AG04449 (cell line): ENCODE measurements around the gene MYORG.

Source experiments
- CTCF ChIA-PET: fragments of 350-600 bp; formaldehyde crosslinking; extraction: SDS; loops from one replicate; lab custom pipeline; 2021; ENCODE audit warnings: antibody characterized with exemption; lab: Yijun Ruan, JAX
- POLR2A ChIA-PET: fragments of 400-600, 350-600 bp; formaldehyde crosslinking; extraction: SDS; loops from one replicate; lab custom pipeline; 2020; ENCODE audit warnings: antibody characterized with exemption, inconsistent platforms; lab: Yijun Ruan, JAX
- DNase-seq: peaks from one replicate; pipeline ENCODE4 v3.0.0-alpha.2; 2010; ENCODE audit warnings: low read depth, low spot score
- H3K4me3 ChIP-seq: 2 replicates; pipeline ENCODE4 v1.5.1; 2011; ENCODE audit warnings: low read depth, mild to moderate bottlenecking, control low read depth, low read length
- TF ChIP-seq, protein P1 (sequence below): IDR thresholded peaks from one replicate; pipeline ENCODE4 v1.5.1; 2011; ENCODE audit warnings: mild to moderate bottlenecking, moderate library complexity, low read length, control low read depth, inconsistent platforms; ENCODE audit not compliant: insufficient read depth; ENCODE audit errors: missing control alignments

Gene MYORG

DNA sequence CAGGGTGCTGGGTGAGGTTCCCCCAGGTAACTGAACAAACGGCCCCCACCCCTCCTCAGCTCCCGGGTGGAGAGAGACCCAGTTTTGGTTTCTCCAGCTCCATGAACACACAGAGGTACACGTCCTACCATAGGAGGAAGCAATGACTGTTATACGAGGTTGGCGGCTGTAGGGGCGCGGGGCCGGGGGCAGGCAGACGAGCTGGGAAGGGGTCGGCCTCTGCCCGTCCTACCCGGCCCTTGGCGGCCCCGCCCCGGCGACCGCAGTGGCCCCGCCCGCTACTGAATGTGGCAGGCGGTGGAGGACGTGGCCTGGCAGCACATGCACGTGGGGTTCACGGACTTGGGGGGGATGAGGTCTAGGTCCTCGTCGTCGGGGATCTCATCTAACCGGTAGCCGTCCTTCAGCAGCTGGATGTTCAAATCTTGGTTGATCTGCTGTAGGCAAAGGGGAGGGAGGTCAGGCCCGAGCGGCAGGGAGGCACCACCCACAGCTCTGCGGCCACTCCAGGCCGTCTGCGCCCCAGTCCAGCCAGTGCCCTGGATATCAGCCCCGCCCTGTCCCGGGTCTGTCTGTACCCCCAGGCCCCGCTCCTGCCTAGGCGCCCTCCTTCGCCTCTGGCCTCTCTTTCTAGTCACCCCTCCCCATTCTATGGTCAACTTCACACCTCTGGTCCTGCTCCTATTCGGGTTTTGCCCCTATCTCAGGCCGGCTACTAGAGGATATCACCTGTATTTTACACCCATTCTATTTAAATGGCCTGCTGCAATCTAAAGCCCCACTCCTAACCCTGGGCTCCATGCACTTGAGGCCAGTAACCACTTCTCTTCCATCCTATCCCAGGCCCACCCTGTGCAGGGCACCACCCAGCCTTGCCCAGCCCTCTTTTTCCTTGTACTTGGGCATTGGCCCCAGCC, 24.2 kb upstream of the MYORG start:
- DNase-seq = no peak
- no peak overlapping the region for H3K4me3 ChIP-seq
- ChIA-PET POLR2A (interaction anchor here (0.6 kb wide), 1 partner anchor 51 kb away, joined by 3 read pairs; no protein-coding TSS in a partner anchor), CTCF (interaction anchor here (0.7 to 1.5 kb wide), 4 partner anchors 22 to 203 kb away, joined by 3 to 4 read pairs (median 3); no protein-coding TSS in a partner anchor)
- TF ChIP-seq, protein P1, sequence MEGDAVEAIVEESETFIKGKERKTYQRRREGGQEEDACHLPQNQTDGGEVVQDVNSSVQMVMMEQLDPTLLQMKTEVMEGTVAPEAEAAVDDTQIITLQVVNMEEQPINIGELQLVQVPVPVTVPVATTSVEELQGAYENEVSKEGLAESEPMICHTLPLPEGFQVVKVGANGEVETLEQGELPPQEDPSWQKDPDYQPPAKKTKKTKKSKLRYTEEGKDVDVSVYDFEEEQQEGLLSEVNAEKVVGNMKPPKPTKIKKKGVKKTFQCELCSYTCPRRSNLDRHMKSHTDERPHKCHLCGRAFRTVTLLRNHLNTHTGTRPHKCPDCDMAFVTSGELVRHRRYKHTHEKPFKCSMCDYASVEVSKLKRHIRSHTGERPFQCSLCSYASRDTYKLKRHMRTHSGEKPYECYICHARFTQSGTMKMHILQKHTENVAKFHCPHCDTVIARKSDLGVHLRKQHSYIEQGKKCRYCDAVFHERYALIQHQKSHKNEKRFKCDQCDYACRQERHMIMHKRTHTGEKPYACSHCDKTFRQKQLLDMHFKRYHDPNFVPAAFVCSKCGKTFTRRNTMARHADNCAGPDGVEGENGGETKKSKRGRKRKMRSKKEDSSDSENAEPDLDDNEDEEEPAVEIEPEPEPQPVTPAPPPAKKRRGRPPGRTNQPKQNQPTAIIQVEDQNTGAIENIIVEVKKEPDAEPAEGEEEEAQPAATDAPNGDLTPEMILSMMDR = no peak

DNA sequence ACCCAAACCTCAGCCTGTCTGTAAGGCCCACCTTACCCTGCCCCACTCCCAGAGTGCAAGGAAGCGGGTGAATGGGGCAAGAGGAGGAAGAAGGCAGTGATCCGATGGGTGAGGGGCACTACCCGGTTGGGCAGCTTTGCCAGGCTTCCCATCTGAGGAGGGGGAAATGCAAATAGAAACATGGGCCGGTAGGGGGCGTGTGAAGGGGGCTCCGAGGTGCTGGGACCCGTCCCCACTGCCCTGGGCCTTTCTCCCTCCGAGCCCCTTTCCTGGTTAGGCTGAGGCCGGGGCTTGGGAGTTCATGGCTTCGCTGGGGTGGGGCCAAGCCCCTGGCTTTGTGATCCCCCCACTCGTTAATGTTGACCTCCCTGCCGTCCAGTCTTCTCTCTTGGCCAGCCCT, 23.6 kb upstream of the MYORG start:
- TF ChIP-seq, protein P1 = no peak
- no peak overlapping the region for H3K4me3 ChIP-seq
- CTCF ChIA-PET = interaction anchor here (0.7 to 1.5 kb wide), 5 partner anchors 18 to 203 kb away, joined by 3 to 4 read pairs (median 3); no protein-coding TSS in a partner anchor
- POLR2A ChIA-PET = interaction anchor here (0.6 kb wide), 1 partner anchor 51 kb away, joined by 3 read pairs; no protein-coding TSS in a partner anchor
- no peak for DNase-seq

DNA sequence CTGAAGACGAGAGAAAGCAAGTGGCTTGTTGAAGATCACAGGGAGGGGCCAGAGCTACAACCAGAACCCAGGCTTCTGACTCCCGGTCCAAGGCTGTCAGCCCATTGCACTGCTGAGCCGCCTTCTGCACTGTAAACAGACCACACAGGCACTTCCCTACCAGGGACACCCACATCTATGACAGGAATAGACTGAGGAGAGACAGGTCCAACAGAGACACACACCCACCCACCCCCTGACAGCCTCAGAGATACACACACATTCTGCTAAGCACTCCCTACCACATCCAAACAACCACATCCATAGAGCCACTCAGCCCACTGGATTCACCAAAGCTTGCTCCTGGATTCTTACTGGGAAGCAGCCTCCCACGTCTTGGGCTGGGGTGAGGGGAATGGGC, 23.0 kb upstream of the MYORG start:
- no peak for DNase-seq
- ChIA-PET CTCF (interaction anchor here (0.7 to 1.5 kb wide), 4 partner anchors 18 to 204 kb away, joined by 3 to 4 read pairs (median 4); no protein-coding TSS in a partner anchor), POLR2A (no interaction called here)
- no peak overlapping the region for H3K4me3 ChIP-seq
- TF ChIP-seq, protein P1 = no peak

DNA sequence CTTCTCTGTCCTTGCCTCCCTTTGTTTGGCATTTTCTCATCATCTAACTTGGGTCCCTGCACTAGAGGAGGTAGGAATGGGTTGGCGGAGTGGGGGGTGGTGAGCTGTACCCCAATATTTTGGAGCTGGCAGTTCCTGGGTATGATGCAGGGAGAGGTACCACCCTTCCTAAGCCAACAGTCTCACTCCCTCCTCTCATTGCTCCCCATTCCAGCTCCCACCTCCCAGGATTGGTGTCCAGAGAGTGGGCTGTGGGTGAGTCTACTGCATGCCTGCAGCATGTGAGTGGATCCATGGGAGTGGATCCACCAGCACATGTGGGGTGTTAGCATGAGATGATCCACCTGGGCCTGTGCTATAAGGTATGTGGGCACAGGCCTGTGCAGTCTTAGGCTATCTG, 22.2 kb upstream of the MYORG start:
- no peak for DNase-seq
- POLR2A ChIA-PET = no interaction called here

DNA sequence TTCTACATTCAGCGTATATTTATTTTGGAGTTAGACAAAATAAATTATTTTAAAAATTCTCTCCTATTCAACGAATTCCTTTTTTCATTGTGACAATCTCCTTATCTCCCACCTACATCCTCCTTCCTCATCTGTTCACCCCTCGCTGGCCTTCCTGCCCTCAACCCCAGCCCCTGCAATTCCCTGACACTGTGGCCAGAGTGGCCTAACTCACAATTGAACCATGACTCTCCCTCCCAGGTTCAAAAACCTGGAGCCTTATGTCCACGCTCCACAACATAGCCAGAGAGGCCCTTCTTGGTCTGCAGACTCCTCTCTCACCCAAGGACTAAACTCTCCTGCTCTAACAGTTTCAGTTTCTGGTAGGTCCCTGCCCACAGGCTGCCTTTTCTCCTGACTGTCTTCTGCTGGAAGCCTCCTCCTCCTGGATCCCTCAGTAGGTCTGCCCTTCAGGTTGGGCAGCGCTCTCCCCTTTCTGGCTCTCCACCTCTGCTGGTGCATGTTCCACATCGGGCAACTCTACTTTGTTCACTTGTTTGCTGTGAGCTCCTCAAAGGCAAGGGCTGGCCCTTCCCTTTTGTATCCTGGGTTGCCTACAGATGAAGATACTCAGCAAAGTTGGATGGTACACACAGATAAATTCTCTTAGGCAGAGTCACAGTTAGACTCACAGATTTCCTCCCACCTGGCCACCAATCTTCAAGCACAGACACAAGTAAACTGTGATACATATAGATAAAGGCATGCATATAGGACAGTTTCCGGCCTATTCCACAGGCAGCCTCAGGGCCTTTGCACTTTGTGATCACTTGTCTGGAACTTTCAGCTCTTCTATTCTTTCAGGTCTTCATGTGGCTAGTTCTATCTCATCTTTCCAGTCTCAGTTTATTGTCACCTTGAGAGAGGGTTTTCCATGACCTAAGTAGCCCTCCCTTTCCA, 19.8 kb upstream of the MYORG start:
- no peak overlapping the region for H3K4me3 ChIP-seq
- TF ChIP-seq, protein P1 = no peak
- CTCF ChIA-PET = interaction anchor here (0.9 to 5.2 kb wide), 3 partner anchors 8 to 195 kb away, joined by 3 to 57 read pairs (median 3); no protein-coding TSS in a partner anchor
- DNase-seq = no peak
- POLR2A ChIA-PET = no interaction called here

More for the DNA sequence above, 22.2 kb upstream of the MYORG start:
- H3K4me3 ChIP-seq = no peak overlapping the region
- CTCF ChIA-PET = interaction anchor here (1.0 to 1.2 kb wide), 4 partner anchors 10 to 205 kb away, joined by 3 to 4 read pairs (median 3); no protein-coding TSS in a partner anchor
- TF ChIP-seq, protein P1 = no peak
